MM.1S (cell line): Measurements from ENCODE around the gene CAP2.
"Not testable (repeated sequence)": the region's sequence is repeated elsewhere in the genome, so short reads cannot be mapped to it uniquely, and the experiment has no call there.

Experiments used
- DNase-seq: peaks from one replicate; pipeline ENCODE4 v3.0.0-alpha.2; 2015
- H2AFZ ChIP-seq: fragments of 300-600 bp; sonication (generic); 2 replicates; pipeline ENCODE4 v1.6.0; 2016; ENCODE audit warnings: antibody characterized with exemption, low read length
- H3F3A ChIP-seq: fragments of 300-600 bp; sonication (generic); 2 replicates; pipeline ENCODE4 v1.6.1; 2016; ENCODE audit warnings: mild to moderate bottlenecking, antibody characterized with exemption, low read length, moderate library complexity, mixed read lengths; ENCODE audit not compliant: insufficient read depth
- H3K27ac ChIP-seq: fragments of 300-600 bp; sonication (generic); 2 replicates; pipeline ENCODE4 v1.5.1; 2016; ENCODE audit warnings: mild to moderate bottlenecking, low read length
- H3K27me3 ChIP-seq: fragments of 300-600 bp; sonication (generic); replicated peaks from 2 replicates; pipeline ENCODE4 v1.6.0; 2016; ENCODE audit warnings: low read length; ENCODE audit not compliant: insufficient read depth
- H3K36me3 ChIP-seq: fragments of 300-600 bp; sonication (generic); replicated peaks from 2 replicates; pipeline ENCODE4 v1.6.1; 2016; ENCODE audit warnings: mild to moderate bottlenecking, low read length, mixed read lengths; ENCODE audit not compliant: insufficient read depth
- H3K4me1 ChIP-seq: fragments of 300-600 bp; sonication (generic); 2 replicates; pipeline ENCODE4 v1.6.1; 2016; ENCODE audit warnings: low read length, mixed read lengths
- H3K4me2 ChIP-seq: fragments of 300-600 bp; sonication (generic); 2 replicates; pipeline ENCODE4 v1.6.0; 2016; ENCODE audit warnings: low read depth, low read length
- H3K4me3 ChIP-seq: fragments of 300-600 bp; sonication (generic); 2 replicates; pipeline ENCODE4 v1.5.1; 2016; ENCODE audit warnings: low read length, mixed read lengths
- H3K79me2 ChIP-seq: fragments of 300-600 bp; sonication (generic); 2 replicates; pipeline ENCODE4 v1.6.1; 2016; ENCODE audit warnings: mixed run types, low read length, mixed read lengths
- H3K9ac ChIP-seq: fragments of 300-600 bp; sonication (generic); 2 replicates; pipeline ENCODE4 v1.6.1; 2016; ENCODE audit warnings: low read length, mixed read lengths
- H3K9me2 ChIP-seq: fragments of 300-600 bp; sonication (generic); replicated peaks from 2 replicates; pipeline ENCODE4 v1.6.1; 2016; ENCODE audit warnings: mild to moderate bottlenecking, low read length, mixed read lengths; ENCODE audit not compliant: insufficient read depth
- H3K9me3 ChIP-seq: fragments of 300-600 bp; sonication (generic); replicated peaks from 2 replicates; pipeline ENCODE4 v1.6.1; 2016; ENCODE audit warnings: mild to moderate bottlenecking, low read length, mixed read lengths; ENCODE audit not compliant: insufficient read depth
- H4K20me1 ChIP-seq: fragments of 300-600 bp; sonication (generic); 2 replicates; pipeline ENCODE4 v1.6.1; 2016; ENCODE audit warnings: mild to moderate bottlenecking, low read length, moderate library complexity, mixed read lengths; ENCODE audit not compliant: insufficient read depth
- CTCF ChIP-seq: fragments of 300-600 bp; sonication (generic); IDR thresholded peaks from 2 replicates; pipeline ENCODE4 v1.5.1; 2016; ENCODE audit warnings: antibody characterized with exemption, low read length, mixed read lengths
- EZH2 ChIP-seq: fragments of 300-600 bp; sonication (generic); optimal IDR thresholded peaks from 2 replicates; pipeline ENCODE3; 2017; ENCODE audit warnings: low read depth, mild to moderate bottlenecking, antibody characterized with exemption, low read length, mixed read lengths
- EZH2phosphoT487 ChIP-seq: fragments of 300-600 bp; sonication (generic); IDR thresholded peaks from 2 replicates; pipeline ENCODE4 v1.6.1; 2018; ENCODE audit warnings: antibody characterized with exemption, low read length

CAP2 gene

GRCh38 chr6:17423026-17423425 lies 29.6 kb downstream of the CAP2 start:
- Histone ChIP-seq H3K79me2 (no peaks in the 10 kb centered on the region), H3K4me3 (no peak overlapping the region), H3K4me2 (no peak overlapping the region), H3K4me1 (no peaks in the 10 kb centered on the region), H2AFZ (no peak overlapping the region), H3K27ac (no peak overlapping the region), H3K9me2 (no peaks in the 10 kb centered on the region), H3F3A (no peaks in the 10 kb centered on the region), H4K20me1 (no peaks in the 10 kb centered on the region), H3K36me3 (no peaks in the 10 kb centered on the region), H3K27me3 (no peaks in the 10 kb centered on the region), H3K9ac (no peak overlapping the region), H3K9me3 (no peaks in the 10 kb centered on the region)
- no peak for TF ChIP-seq EZH2phosphoT487
- no peak for TF ChIP-seq EZH2
- no peak for TF ChIP-seq CTCF
- DNase-seq = no peak

- no peaks in the 10 kb centered on the region for H3K79me2 ChIP-seq
- no peak for DNase-seq
- no peaks in the 10 kb centered on the region for H3K27me3 ChIP-seq
- H2AFZ ChIP-seq = no peak overlapping the region
- no peak for TF ChIP-seq EZH2phosphoT487
- no peak for TF ChIP-seq CTCF
- TF ChIP-seq EZH2 = no peak
- no peaks in the 10 kb centered on the region for H3K4me1 ChIP-seq
- H3K36me3 ChIP-seq = no peaks in the 10 kb centered on the region
- H3K9me2 ChIP-seq = no peaks in the 10 kb centered on the region
- H3K4me2 ChIP-seq = no peak overlapping the region
- no peaks in the 10 kb centered on the region for H3F3A ChIP-seq
- no peaks in the 10 kb centered on the region for H4K20me1 ChIP-seq
- H3K27ac ChIP-seq = no peak overlapping the region
- H3K9ac ChIP-seq = no peak overlapping the region
- no peak overlapping the region for H3K4me3 ChIP-seq
- H3K9me3 ChIP-seq = no peaks in the 10 kb centered on the region
Measured at GRCh38 chr6:17427062-17427461, 33.7 kb downstream of the CAP2 start.

- TF ChIP-seq EZH2 = no peak
- no peaks in the 10 kb centered on the region for H3K36me3 ChIP-seq
- no peaks in the 10 kb centered on the region for H3K4me1 ChIP-seq
- no peaks in the 10 kb centered on the region for H3K27me3 ChIP-seq
- no peak overlapping the region for H3K9ac ChIP-seq
- no peaks in the 10 kb centered on the region for H4K20me1 ChIP-seq
- no peaks in the 10 kb centered on the region for H3K79me2 ChIP-seq
- H3K27ac ChIP-seq = no peak overlapping the region
- no peak overlapping the region for H3K4me3 ChIP-seq
- H3F3A ChIP-seq = no peaks in the 10 kb centered on the region
- no peaks in the 10 kb centered on the region for H3K9me3 ChIP-seq
- no peak overlapping the region for H3K4me2 ChIP-seq
- DNase-seq = no peak
- no peaks in the 10 kb centered on the region for H3K9me2 ChIP-seq
- no peak overlapping the region for H2AFZ ChIP-seq
Measured at GRCh38 chr6:17427617-17428016, 34.2 kb downstream of the CAP2 start.

GRCh38 chr6:17428595-17429120 lies 35.3 kb downstream of the CAP2 start:
- not testable (repeated sequence) for DNase-seq, H3K4me2 ChIP-seq, H3K9me2 ChIP-seq

More at GRCh38 chr6:17428595-17429120, 35.3 kb downstream of the CAP2 start:
- not testable (repeated sequence) for H2AFZ ChIP-seq, H3K4me3 ChIP-seq, H3F3A ChIP-seq, H3K9ac ChIP-seq, H3K79me2 ChIP-seq, H3K4me1 ChIP-seq, H4K20me1 ChIP-seq, H3K36me3 ChIP-seq, H3K9me3 ChIP-seq, H3K27me3 ChIP-seq, H3K27ac ChIP-seq
